H9 (cell line): ENCODE measurements around the gene ZBTB48. TPM values are rescaled to one million over a fixed set of nuclear protein-coding genes. Genes with fewer than 3 reads are reported as not detected.

Source experiments
- DNase-seq: peaks from one replicate; pipeline ENCODE4 v3.0.0-alpha.2; 2017
- H2AFZ ChIP-seq: one replicate; pipeline ENCODE4 v1.6.1; 2013; ENCODE audit warnings: mild to moderate bottlenecking, low read length, control low read depth, moderate library complexity
- H2AK5ac ChIP-seq: 2 replicates; pipeline ENCODE4 v1.6.1; 2013; ENCODE audit warnings: low read length, control low read depth, mixed read lengths; ENCODE audit not compliant: insufficient read length
- H2BK120ac ChIP-seq: one replicate; pipeline ENCODE4 v1.6.1; 2013; ENCODE audit warnings: low read depth, mild to moderate bottlenecking, low read length, control low read depth, inconsistent platforms; ENCODE audit not compliant: poor library complexity, severe bottlenecking
- H2BK12ac ChIP-seq: 2 replicates; pipeline ENCODE4 v1.6.1; 2013; ENCODE audit warnings: low read length, control low read depth, mixed read lengths, low read depth; ENCODE audit not compliant: insufficient read length
- H2BK15ac ChIP-seq: 2 replicates; pipeline ENCODE4 v1.6.1; 2013; ENCODE audit warnings: low read depth, low read length, control low read depth
- H2BK20ac ChIP-seq: one replicate; pipeline ENCODE4 v1.6.1; 2013; ENCODE audit warnings: low read depth, mild to moderate bottlenecking, low read length, control low read depth, inconsistent platforms; ENCODE audit not compliant: poor library complexity, severe bottlenecking
- H2BK5ac ChIP-seq: 2 replicates; pipeline ENCODE4 v1.6.1; 2013; ENCODE audit warnings: low read length, control low read depth, mixed read lengths; ENCODE audit not compliant: insufficient read length
- H3K14ac ChIP-seq: 2 replicates; pipeline ENCODE4 v1.6.1; 2013; ENCODE audit warnings: low read length, control low read depth; ENCODE audit not compliant: insufficient read depth
- H3K18ac ChIP-seq: 2 replicates; pipeline ENCODE4 v1.6.1; 2013; ENCODE audit warnings: low read depth, mild to moderate bottlenecking, mixed read lengths, low read length, control low read depth; ENCODE audit not compliant: insufficient read length
- H3K23ac ChIP-seq: 2 replicates; pipeline ENCODE4 v1.6.1; 2013; ENCODE audit warnings: low read length, control low read depth, mixed read lengths, low read depth; ENCODE audit not compliant: insufficient read length
- H3K23me2 ChIP-seq: 2 replicates; pipeline ENCODE4 v1.6.1; 2013; ENCODE audit warnings: low read depth, mild to moderate bottlenecking, mixed read lengths, low read length, control low read depth; ENCODE audit not compliant: insufficient read length, poor library complexity, severe bottlenecking
- H3K27ac ChIP-seq: 2 replicates; pipeline ENCODE4 v1.5.1; 2013; ENCODE audit warnings: low read length, control low read depth, mixed read lengths, low read depth; ENCODE audit not compliant: insufficient read length
- H3K27me3 ChIP-seq: 2 replicates; pipeline ENCODE4 v1.6.1; 2013; ENCODE audit warnings: low read length, control low read depth, inconsistent platforms; ENCODE audit not compliant: insufficient read depth
- H3K4ac ChIP-seq: 2 replicates; pipeline ENCODE4 v1.6.1; 2013; ENCODE audit warnings: low read depth, mild to moderate bottlenecking, control low read depth, inconsistent platforms, low read length, moderate library complexity
- H3K4me1 ChIP-seq: 2 replicates; pipeline ENCODE4 v1.6.1; 2013; ENCODE audit warnings: low read length, control low read depth, inconsistent platforms; ENCODE audit not compliant: insufficient read depth
- H3K4me2 ChIP-seq: 2 replicates; pipeline ENCODE4 v1.6.1; 2013; ENCODE audit warnings: low read length, control low read depth, mixed read lengths; ENCODE audit not compliant: insufficient read length, insufficient read depth
- H3K56ac ChIP-seq: 2 replicates; pipeline ENCODE4 v1.6.1; 2013; ENCODE audit warnings: low read depth, mild to moderate bottlenecking, mixed read lengths, low read length, control low read depth; ENCODE audit not compliant: insufficient read length
- H3K79me1 ChIP-seq: 2 replicates; pipeline ENCODE4 v1.6.1; 2013; ENCODE audit warnings: low read depth, mild to moderate bottlenecking, moderate library complexity, low read length, control low read depth, inconsistent platforms; ENCODE audit not compliant: insufficient read depth, poor library complexity, severe bottlenecking
- H3K79me2 ChIP-seq: 2 replicates; pipeline ENCODE4 v1.6.1; 2013; ENCODE audit warnings: low read length, control low read depth, inconsistent platforms; ENCODE audit not compliant: insufficient read depth
- H3K9ac ChIP-seq: 2 replicates; pipeline ENCODE4 v1.6.1; 2013; ENCODE audit warnings: low read length, control low read depth, mixed read lengths; ENCODE audit not compliant: insufficient read length; ENCODE audit errors: extremely low read depth
- H3K9me3 ChIP-seq: one replicate; pipeline ENCODE4 v1.6.1; 2013; ENCODE audit warnings: low read depth, low read length, inconsistent platforms; ENCODE audit not compliant: control insufficient read depth
- H3T11ph ChIP-seq: one replicate; pipeline ENCODE4 v1.6.1; 2013; ENCODE audit warnings: mild to moderate bottlenecking, low read length, control low read depth, inconsistent platforms
- H4K20me1 ChIP-seq: one replicate; pipeline ENCODE4 v1.6.1; 2013; ENCODE audit not compliant: control insufficient read depth, insufficient read length, insufficient read depth
- H4K5ac ChIP-seq: 2 replicates; pipeline ENCODE4 v1.6.1; 2013; ENCODE audit warnings: low read depth, mild to moderate bottlenecking, mixed read lengths, low read length, control low read depth; ENCODE audit not compliant: insufficient read length
- H4K8ac ChIP-seq: replicated peaks from 2 replicates; pipeline ENCODE4 v1.6.1; 2013; ENCODE audit warnings: low read length, control low read depth, mixed read lengths, low read depth; ENCODE audit not compliant: insufficient read length
- H4K91ac ChIP-seq: 2 replicates; pipeline ENCODE4 v1.6.1; 2013; ENCODE audit warnings: low read depth, mild to moderate bottlenecking, moderate library complexity, mixed read lengths, low read length, control low read depth; ENCODE audit not compliant: insufficient read length
- H3K27ac Mint-ChIP-seq, 3 experiments: 2 replicates in 2 of 3; 3 replicates in 1 of 3; pipeline ENCODE4 v1.8.0; 2020 to 2021; ENCODE audit warnings: mixed read lengths in 3 of 3, mild to moderate bottlenecking in 1 of 3, moderate library complexity in 1 of 3
- H3K27me3 Mint-ChIP-seq: 2 replicates; pipeline ENCODE4 v1.8.0; 2021; ENCODE audit warnings: low read depth, mild to moderate bottlenecking, moderate library complexity, mixed read lengths
- H3K36me3 Mint-ChIP-seq, 3 experiments: 2 replicates in 2 of 3; 3 replicates in 1 of 3; pipeline ENCODE4 v1.8.0; 2020 to 2021; ENCODE audit warnings: low read depth in 3 of 3, mixed read lengths in 3 of 3; ENCODE audit not compliant: insufficient read depth in 1 of 3
- H3K4me1 Mint-ChIP-seq, 2 experiments: 2 replicates each; pipeline ENCODE4 v1.8.0; 2020; ENCODE audit warnings: mixed read lengths in 2 of 2
- H3K4me3 Mint-ChIP-seq, 2 experiments: 2 replicates in 1 of 2; 3 replicates in 1 of 2; pipeline ENCODE4 v1.8.0; 2020 to 2021; ENCODE audit warnings: mild to moderate bottlenecking in 2 of 2, mixed read lengths in 2 of 2, moderate library complexity in 1 of 2
- H3K9me3 Mint-ChIP-seq, 2 experiments: 2 replicates in 1 of 2; 3 replicates in 1 of 2; pipeline ENCODE4 v1.8.0; 2020; ENCODE audit warnings: mild to moderate bottlenecking in 2 of 2, mixed read lengths in 2 of 2, moderate library complexity in 1 of 2
- CTCF ChIP-seq: fragments of 200-600 bp; sonication (generic); conservative IDR thresholded peaks from 3 replicates; pipeline ENCODE4 v1.8.0; 2021; ENCODE audit warnings: antibody characterized with exemption, mild to moderate bottlenecking
- WGBS: extraction: QIAGEN DNeasy Blood & Tissue Kit; methylation state at CpG from one replicate; pipeline ENCODE4 v1.1.7; 2013; ENCODE audit warnings: missing lambda C conversion rate, low lambda C conversion rate, mixed read lengths; ENCODE audit not compliant: insufficient read length; ENCODE audit errors: extremely low coverage; 5-methylcytosine and 5-hydroxymethylcytosine counted together
- total RNA-seq: library from RNA; stranded (reverse); gene quantifications from 2 replicates; pipeline ENCODE4 v1.2.1, GENCODE V29; 2021

Gene ZBTB48
- total RNA-seq, 1 experiment from 2014 or later: 33.2 TPM

GRCh38 chr1:6574025-6574620, 5.7 kb upstream of the ZBTB48 start:
- H3K14ac ChIP-seq: no peak overlapping the region
- H3K4ac ChIP-seq: no peak overlapping the region
- Mint-ChIP-seq H3K4me3 (no peak overlapping the region; a peak in 2 of 5 replicates), H3K9me3 (peaks cover 4% of the 10 kb centered on the region in 2 experiments; a peak in 2 of 5 replicates), H3K4me1 (peaks cover 11 to 12% of the 10 kb centered on the region in 2 experiments), H3K27ac (peak overlapping the region in 1 of 3 experiments; percentile 80; a peak in 1 of 7 replicates), H3K27me3 (peaks cover 52% of the 10 kb centered on the region), H3K36me3 (no peaks in the 10 kb centered on the region)
- DNase-seq: no peak
- no peak overlapping the region for H2BK120ac ChIP-seq
- H3T11ph ChIP-seq: no peak overlapping the region
- no peak overlapping the region for H4K91ac ChIP-seq
- H2BK15ac ChIP-seq: no peak overlapping the region
- no peak overlapping the region for H4K8ac ChIP-seq
- H3K9ac ChIP-seq: no peak overlapping the region
- no peak overlapping the region for H2AK5ac ChIP-seq
- H3K79me2 ChIP-seq: no peaks in the 10 kb centered on the region
- H4K20me1 ChIP-seq: no peaks in the 10 kb centered on the region
- no peak overlapping the region for H4K5ac ChIP-seq
- H3K79me1 ChIP-seq: no peaks in the 10 kb centered on the region
- no peak overlapping the region for H3K27ac ChIP-seq
- no CpG with 5 or more reads among the region's 8 CpGs for WGBS
- no peak for TF ChIP-seq CTCF
- H2BK5ac ChIP-seq: no peak overlapping the region
- H2AFZ ChIP-seq: no peak overlapping the region
- H2BK12ac ChIP-seq: no peak overlapping the region
- no peaks in the 10 kb centered on the region; the same call in 1 of the 2 replicates for H3K4me1 ChIP-seq
- H2BK20ac ChIP-seq: no peak overlapping the region
- no peak overlapping the region for H3K18ac ChIP-seq
- no peaks in the 10 kb centered on the region for H3K9me3 ChIP-seq
- no peak overlapping the region for H3K4me2 ChIP-seq
- H3K23ac ChIP-seq: no peak overlapping the region
- no peak overlapping the region for H3K56ac ChIP-seq
- H3K27me3 ChIP-seq: 0 out of 2 replicates have a peak, but pooled peaks cover 2% of the 10 kb centered on the region
- H3K23me2 ChIP-seq: no peaks in the 10 kb centered on the region
